ENCODE data around the gene HOXB3. TPM values are rescaled to one million over a fixed set of nuclear protein-coding genes. Genes with fewer than 3 reads are reported as not detected.

The HOXB3 gene
- total RNA-seq, 1 donor from 2014 or later, result 2.5 TPM

GRCh38 chr17:48613862-48614694, 24.0 kb upstream of the HOXB3 start:
- Mint-ChIP-seq H3K9me3 (no peaks in the 10 kb centered on the region), H3K4me1 (ENCODE audit: low read depth) (peaks cover 49% of the 10 kb centered on the region), H3K36me3 (ENCODE audit: low read depth) (no peaks in the 10 kb centered on the region), H3K27me3 (ENCODE audit: insufficient read depth) (peaks cover 86% of the 10 kb centered on the region), H3K4me3 (peak overlapping the region; percentile 19), H3K27ac (peak overlapping the region; percentile 71)
- no peak for DNase-seq (ENCODE audit: low spot score)
- intact Hi-C loops (cut with micrococcal nuclease), result loop anchor here (1.0 to 10.0 kb wide), 5 partner anchors 10 to 769 kb away; partner anchors contain the start of genes IGF2BP1, PRAC1, PRAC2 and SCRN2

- Mint-ChIP-seq H3K9me3 (no peaks in the 10 kb centered on the region), H3K4me3 (peak overlapping the region; percentile 81), H3K27me3 (ENCODE audit: insufficient read depth) (peaks cover 85% of the 10 kb centered on the region), H3K4me1 (ENCODE audit: low read depth) (peaks cover 40% of the 10 kb centered on the region), H3K27ac (peak overlapping the region; percentile 71), H3K36me3 (ENCODE audit: low read depth) (no peaks in the 10 kb centered on the region)
- intact Hi-C loops (cut with micrococcal nuclease), result loop anchor here (1.0 to 10.0 kb wide), 4 partner anchors 11 to 768 kb away; partner anchors contain the start of genes IGF2BP1, PRAC1, PRAC2 and SCRN2
- no peak for DNase-seq (ENCODE audit: low spot score)
Observed at GRCh38 chr17:48612854-48613691, 23.0 kb upstream of the HOXB3 start.

- Mint-ChIP-seq H3K4me3 (peak overlapping the region; percentile 76), H3K27me3 (ENCODE audit: insufficient read depth) (peaks cover 84% of the 10 kb centered on the region), H3K27ac (peak overlapping the region; percentile 37), H3K9me3 (no peaks in the 10 kb centered on the region), H3K36me3 (ENCODE audit: low read depth) (no peaks in the 10 kb centered on the region), H3K4me1 (ENCODE audit: low read depth) (peaks cover 39% of the 10 kb centered on the region)
- intact Hi-C loops (cut with micrococcal nuclease), result loop anchor here (2.0 to 10.0 kb wide), 3 partner anchors 110 to 768 kb away; partner anchors contain the start of genes IGF2BP1, PRAC1, PRAC2 and SCRN2
- no peak for DNase-seq (ENCODE audit: low spot score)
Observed at GRCh38 chr17:48612456-48612853, 22.4 kb upstream of the HOXB3 start.

GRCh38 chr17:48611681-48612455, 21.8 kb upstream of the HOXB3 start:
- peak overlapping the region; percentile 86 for H3K4me3 Mint-ChIP-seq
- intact Hi-C loops (cut with micrococcal nuclease), result loop anchor here (2.0 to 10.0 kb wide), 4 partner anchors 15 to 767 kb away; partner anchors contain the start of genes IGF2BP1, PRAC1, PRAC2 and SCRN2
- peak overlapping the region; percentile 21 for H3K27ac Mint-ChIP-seq

DNA sequence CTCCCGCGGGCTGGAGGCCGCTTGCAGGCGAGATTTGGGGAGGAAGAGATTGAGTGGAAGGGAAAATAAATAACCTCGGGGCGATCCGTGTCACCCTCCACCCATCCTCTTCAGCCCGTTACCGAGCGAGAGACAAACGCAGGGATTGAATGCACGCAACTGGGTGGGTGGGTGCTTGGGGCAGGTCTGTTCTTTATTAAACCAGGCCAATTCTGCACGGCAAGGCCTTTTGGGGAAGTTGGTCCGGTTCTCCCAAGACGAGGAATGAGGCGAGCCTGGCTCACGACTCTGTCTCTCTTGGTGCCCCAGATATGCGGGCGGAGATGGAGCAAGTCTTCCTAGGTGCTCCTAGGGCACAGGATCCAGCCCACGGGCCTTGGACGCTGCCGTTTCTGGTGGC, 21.2 kb upstream of the HOXB3 start:
- peaks cover 39% of the 10 kb centered on the region for H3K4me1 Mint-ChIP-seq (ENCODE audit: low read depth)
- no peaks in the 10 kb centered on the region for H3K9me3 Mint-ChIP-seq
- H3K27me3 Mint-ChIP-seq (ENCODE audit: insufficient read depth), result peaks cover 79% of the 10 kb centered on the region
- no peaks in the 10 kb centered on the region for H3K36me3 Mint-ChIP-seq (ENCODE audit: low read depth)
- intact Hi-C loops (cut with micrococcal nuclease), result loop anchor here (2.0 to 10.0 kb wide), 3 partner anchors 14 to 766 kb away; partner anchors contain the start of genes IGF2BP1 and SCRN2
- no peak for DNase-seq (ENCODE audit: low spot score)
- peak overlapping the region; percentile 32 for H3K27ac Mint-ChIP-seq
- H3K4me3 Mint-ChIP-seq, result peak overlapping the region; percentile 86

More at GRCh38 chr17:48611681-48612455, 21.8 kb upstream of the HOXB3 start:
- no peak for DNase-seq (ENCODE audit: low spot score)
- H3K36me3 Mint-ChIP-seq (ENCODE audit: low read depth), result no peaks in the 10 kb centered on the region
- peaks cover 39% of the 10 kb centered on the region for H3K4me1 Mint-ChIP-seq (ENCODE audit: low read depth)
- H3K9me3 Mint-ChIP-seq, result no peaks in the 10 kb centered on the region
- H3K27me3 Mint-ChIP-seq (ENCODE audit: insufficient read depth), result peaks cover 79% of the 10 kb centered on the region

DNA sequence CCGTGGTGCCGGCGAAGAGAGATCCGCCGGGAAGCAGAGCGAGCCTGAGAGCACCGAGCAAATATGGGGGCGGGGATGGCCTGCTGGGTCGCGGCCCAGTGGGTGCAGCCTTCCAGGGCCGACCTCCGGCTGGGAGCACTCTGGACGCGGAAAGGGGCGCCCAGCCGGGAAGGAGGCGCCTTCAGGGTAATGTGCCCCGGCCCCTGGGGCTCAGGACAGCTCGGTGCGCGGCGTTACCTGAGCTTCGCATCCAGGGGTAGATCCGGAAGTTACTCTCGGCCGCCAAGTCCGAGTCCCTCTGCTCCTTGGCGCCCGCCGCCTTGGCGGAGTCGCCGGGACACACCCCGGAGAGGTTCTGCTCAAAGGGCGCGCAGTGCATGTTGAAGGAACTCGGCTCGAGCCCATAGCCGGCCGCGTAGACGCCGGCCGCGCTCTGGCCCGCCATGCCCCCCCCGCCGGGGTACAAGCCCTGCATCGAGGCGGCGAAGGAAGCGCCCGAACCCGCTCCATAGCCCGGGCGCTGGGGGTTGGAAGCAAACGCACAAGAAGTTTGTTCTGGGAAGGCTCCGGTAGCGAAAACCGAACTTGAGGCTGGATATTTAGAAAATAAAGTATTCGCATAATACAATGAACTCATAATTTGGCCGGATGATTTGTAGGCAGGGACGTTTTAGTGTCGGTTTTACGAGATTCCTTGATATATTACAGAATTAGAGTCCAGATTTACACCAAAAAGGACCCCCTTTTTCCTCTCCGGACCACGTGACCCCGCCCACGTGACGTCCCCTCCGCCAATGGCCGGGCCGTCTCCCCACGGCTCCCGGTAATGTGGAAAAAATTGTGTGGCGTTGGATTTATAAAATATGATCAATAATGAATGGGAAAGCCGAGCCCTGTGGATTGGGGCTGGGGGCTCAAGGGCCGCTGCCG, 20.5 kb upstream of the HOXB3 start, which contains the start of gene HOXB7:
HOXB7 (minus strand) TSS at position 736 of the 930 bp plus-strand sequence; CDS start at position 637, 99 bp downstream.
- peak; percentile 49 for DNase-seq (ENCODE audit: low spot score)
- intact Hi-C loops (cut with micrococcal nuclease), result loop anchor here (2.0 to 10.0 kb wide), 3 partner anchors 14 to 766 kb away; partner anchors contain the start of genes IGF2BP1 and SCRN2
- H3K4me3 Mint-ChIP-seq, result peak within 1 kb of the TSS; percentile 86
- H3K9me3 Mint-ChIP-seq, result no peaks in the 10 kb centered on the region
- no peaks in the 10 kb centered on the region for H3K36me3 Mint-ChIP-seq (ENCODE audit: low read depth)
- H3K4me1 Mint-ChIP-seq (ENCODE audit: low read depth), result peaks cover 34% of the 10 kb centered on the region
- H3K27me3 Mint-ChIP-seq (ENCODE audit: insufficient read depth), result peaks cover 76% of the 10 kb centered on the region
- H3K27ac Mint-ChIP-seq, result peak within 1 kb of the TSS; percentile 32

DNA sequence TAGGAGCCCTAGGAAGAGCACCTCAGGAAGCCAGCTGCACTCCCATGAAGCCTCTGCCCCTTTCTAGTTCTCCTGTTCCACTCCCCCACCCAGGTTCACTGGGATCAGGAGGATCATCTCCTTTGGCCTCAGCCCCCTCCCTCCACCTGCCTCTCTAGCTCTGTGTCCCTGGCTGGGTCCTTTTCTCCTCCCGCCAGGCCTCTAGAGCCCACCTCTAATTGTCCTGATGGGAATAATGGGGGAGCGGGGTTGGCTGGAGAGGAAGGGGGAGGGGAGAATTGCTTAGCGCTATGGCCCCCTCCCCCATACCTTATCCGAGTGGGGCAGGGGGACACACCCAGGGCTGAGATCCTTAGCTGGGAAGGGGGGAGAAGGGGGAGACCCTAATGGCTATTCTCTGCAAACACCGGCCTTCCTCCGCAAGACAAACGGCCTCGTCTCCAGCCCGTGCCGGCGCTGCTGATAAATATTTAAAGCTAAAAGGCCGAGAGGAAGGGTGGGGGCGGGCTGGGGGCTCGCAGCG, 19.8 kb upstream of the HOXB3 start:
- Mint-ChIP-seq H3K36me3 (ENCODE audit: low read depth) (no peaks in the 10 kb centered on the region), H3K4me3 (peak overlapping the region; percentile 86), H3K27me3 (ENCODE audit: insufficient read depth) (peaks cover 75% of the 10 kb centered on the region), H3K9me3 (no peaks in the 10 kb centered on the region), H3K27ac (no peak overlapping the region), H3K4me1 (ENCODE audit: low read depth) (peaks cover 27% of the 10 kb centered on the region)
- intact Hi-C loops (cut with micrococcal nuclease), result loop anchor here (2.0 to 10.0 kb wide), 3 partner anchors 13 to 765 kb away; partner anchors contain the start of genes IGF2BP1 and SCRN2
- DNase-seq (ENCODE audit: low spot score), result no peak

GRCh38 chr17:48609033-48609432, 19.0 kb upstream of the HOXB3 start:
- H3K27ac Mint-ChIP-seq, result no peak overlapping the region
- H3K36me3 Mint-ChIP-seq (ENCODE audit: low read depth), result no peaks in the 10 kb centered on the region
- DNase-seq (ENCODE audit: low spot score), result no peak
- intact Hi-C loops (cut with micrococcal nuclease), result no loop called here
- H3K27me3 Mint-ChIP-seq (ENCODE audit: insufficient read depth), result peaks cover 75% of the 10 kb centered on the region
- peaks cover 25% of the 10 kb centered on the region for H3K4me1 Mint-ChIP-seq (ENCODE audit: low read depth)
- H3K9me3 Mint-ChIP-seq, result no peaks in the 10 kb centered on the region
- peak overlapping the region; percentile 86 for H3K4me3 Mint-ChIP-seq

DNA sequence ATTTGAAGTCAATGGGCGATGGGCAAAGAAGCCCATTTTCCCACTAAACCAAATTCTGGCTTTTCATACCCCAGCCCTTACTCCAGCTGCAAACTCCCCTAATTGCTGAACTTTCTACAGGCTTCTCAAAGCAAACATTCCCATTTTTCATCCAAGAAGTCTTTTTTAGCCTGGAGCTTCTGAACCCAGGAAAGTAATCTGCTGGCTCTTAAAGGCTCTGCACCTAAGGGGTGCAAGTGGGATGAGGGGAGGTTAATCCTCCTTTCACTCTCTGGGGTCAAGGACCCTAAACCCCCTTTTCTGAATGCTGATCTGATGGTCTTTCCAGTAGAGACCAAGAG, 18.4 kb upstream of the HOXB3 start:
- H3K9me3 Mint-ChIP-seq, result no peaks in the 10 kb centered on the region
- H3K27me3 Mint-ChIP-seq (ENCODE audit: insufficient read depth), result peaks cover 74% of the 10 kb centered on the region
- no peak overlapping the region for H3K4me3 Mint-ChIP-seq
- H3K36me3 Mint-ChIP-seq (ENCODE audit: low read depth), result no peaks in the 10 kb centered on the region
- DNase-seq (ENCODE audit: low spot score), result no peak
- no peak overlapping the region for H3K27ac Mint-ChIP-seq
- intact Hi-C loops (cut with micrococcal nuclease), result no loop called here
- H3K4me1 Mint-ChIP-seq (ENCODE audit: low read depth), result peaks cover 25% of the 10 kb centered on the region

DNA sequence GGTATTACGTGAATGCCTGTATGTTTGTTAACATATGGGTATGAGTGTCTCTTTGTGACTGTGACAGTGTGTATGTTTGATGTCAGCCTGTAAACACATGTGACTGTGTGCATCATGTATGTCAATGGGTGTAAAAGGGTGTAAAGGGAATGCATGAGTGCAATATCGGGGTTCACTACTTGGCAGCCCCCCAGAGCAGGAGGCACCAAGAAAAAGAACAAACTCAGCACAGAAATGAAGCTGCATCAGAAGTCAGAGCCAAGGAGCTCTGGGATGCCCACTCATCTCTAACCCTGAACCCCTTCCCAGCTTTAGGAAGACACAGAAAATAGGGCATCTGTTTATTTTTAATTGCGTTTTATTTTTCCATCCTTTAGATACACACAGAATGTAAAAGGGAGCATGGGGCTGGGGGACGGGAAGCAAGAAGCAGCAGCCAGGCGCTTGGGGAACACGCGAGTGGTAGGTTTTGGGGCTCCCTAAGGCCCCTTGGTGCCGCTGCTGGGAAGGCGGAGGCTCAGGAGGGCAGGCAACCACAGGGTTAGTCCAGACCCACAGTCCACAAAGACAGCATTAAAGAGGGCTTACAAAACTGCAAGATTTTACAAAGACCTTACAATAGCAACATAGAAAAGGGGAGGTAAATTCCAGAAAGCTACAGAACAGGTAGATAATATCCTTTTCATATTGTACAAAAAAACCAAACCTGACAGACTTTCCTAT, 17.0 kb upstream of the HOXB3 start:
- intact Hi-C loops (cut with micrococcal nuclease), result no loop called here
- no peaks in the 10 kb centered on the region for H3K36me3 Mint-ChIP-seq (ENCODE audit: low read depth)

More for the DNA sequence above, 17.0 kb upstream of the HOXB3 start:
- Mint-ChIP-seq H3K27me3 (ENCODE audit: insufficient read depth) (peaks cover 75% of the 10 kb centered on the region), H3K4me3 (no peak overlapping the region), H3K4me1 (ENCODE audit: low read depth) (peaks cover 13% of the 10 kb centered on the region), H3K9me3 (no peaks in the 10 kb centered on the region), H3K27ac (no peak overlapping the region)
- DNase-seq (ENCODE audit: low spot score), result no peak

Data from activated T-helper 1 cell treated with anti-CD3 and anti-CD28 coated beads, Interleukin-12 subunit alpha, Interleukin-12 subunit beta, Interleukin-2, Interleukin-4 antibody, amounts not matched to agents 30 ng/mL and 10 ng/mL and 1 ng/mL, durations not matched to agents 14 hours and 24 hours and 36 hours (primary cell).